Liver (tissue), 9 donors: Measurements from ENCODE around the gene CNPY3. TPM values are rescaled to one million over a fixed set of nuclear protein-coding genes. Genes with fewer than 3 reads are reported as not detected.
A peak's percentile ranks its signal among the peaks of the same experiment; 100 is the strongest.

Experiments
- DNase-seq: peaks from one replicate; pipeline ENCODE4 v3.0.0-alpha.2; 2017; ENCODE audit warnings: low spot score
- H3K27ac ChIP-seq, 2 donors: one replicate each; pipeline ENCODE4 v1.7.0; 2013; ENCODE audit warnings: inconsistent platforms in 2 of 2, low read length in 2 of 2, control low read depth in 1 of 2, low read depth in 1 of 2, mild to moderate bottlenecking in 1 of 2
- H3K27me3 ChIP-seq, 4 donors: one replicate each; pipeline versions ENCODE4 v1.6.1 to v1.7.0; 2013; ENCODE audit warnings: low read length in 3 of 4, inconsistent platforms in 1 of 4, mild to moderate bottlenecking in 1 of 4, moderate library complexity in 1 of 4; ENCODE audit not compliant: control insufficient read depth in 4 of 4, insufficient read depth in 4 of 4
- H3K36me3 ChIP-seq, 4 donors: one replicate each; pipeline versions ENCODE4 v1.6.1 to v1.7.0; 2013; ENCODE audit warnings: low read length in 3 of 4, mild to moderate bottlenecking in 3 of 4, low read depth in 1 of 4, moderate library complexity in 1 of 4; ENCODE audit not compliant: control insufficient read depth in 4 of 4, insufficient read depth in 3 of 4
- H3K4me1 ChIP-seq, 4 donors: one replicate each; pipeline versions ENCODE4 v1.6.1 to v1.7.0; 2013; ENCODE audit warnings: low read length in 3 of 4, mild to moderate bottlenecking in 3 of 4, moderate library complexity in 1 of 4; ENCODE audit not compliant: control insufficient read depth in 4 of 4, insufficient read depth in 4 of 4
- H3K4me3 ChIP-seq, 3 donors: one replicate each; pipeline versions ENCODE4 v1.6.1 to v1.7.0; 2013; ENCODE audit warnings: low read length in 3 of 3, control low read depth in 1 of 3, low read depth in 1 of 3, mild to moderate bottlenecking in 1 of 3
- H3K9ac ChIP-seq, 2 donors: one replicate each; pipeline ENCODE4 v1.7.0; 2013; ENCODE audit warnings: low read length in 2 of 2, mild to moderate bottlenecking in 2 of 2, moderate library complexity in 2 of 2, control low read depth in 1 of 2, low read depth in 1 of 2
- H3K9me3 ChIP-seq, 4 donors: one replicate each; pipeline versions ENCODE4 v1.6.1 to v1.7.0; 2013; ENCODE audit warnings: low read length in 3 of 4; ENCODE audit not compliant: control insufficient read depth in 4 of 4
- ATF3 ChIP-seq: IDR thresholded peaks from 2 replicates; pipeline ENCODE4 v1.6.1; 2016; ENCODE audit warnings: antibody characterized with exemption
- CTCF ChIP-seq: fragments of 150-350 bp; IDR thresholded peaks from 2 replicates; pipeline ENCODE4 v1.5.1; 2017; ENCODE audit warnings: improper control_type of control experiment, low read depth, low read length; ENCODE audit not compliant: missing input control
- EGR1 ChIP-seq, 2 donors: IDR thresholded peaks; 2 replicates each; pipeline ENCODE4 v1.6.1; 2016 to 2018; ENCODE audit warnings: antibody characterized with exemption in 2 of 2, low read depth in 2 of 2
- FOXA1 ChIP-seq: IDR thresholded peaks from 2 replicates; pipeline ENCODE4 v1.6.1; 2016; ENCODE audit warnings: antibody characterized with exemption
- FOXA2 ChIP-seq: IDR thresholded peaks from 2 replicates; pipeline ENCODE4 v1.6.1; 2016; ENCODE audit warnings: antibody characterized with exemption
- GABPA ChIP-seq, 2 donors: IDR thresholded peaks in 1 of 2; conservative IDR thresholded peaks in 1 of 2; 2 replicates each; pipeline ENCODE4 v1.6.1; 2016; ENCODE audit warnings: antibody characterized with exemption in 2 of 2, mild to moderate bottlenecking in 1 of 2, moderate library complexity in 1 of 2
- HNF4A ChIP-seq, 2 donors: conservative IDR thresholded peaks; 2 replicates each; pipeline ENCODE4 v1.6.1; 2016; ENCODE audit warnings: antibody characterized with exemption in 2 of 2, mild to moderate bottlenecking in 2 of 2
- HNF4G ChIP-seq: IDR thresholded peaks from 2 replicates; pipeline ENCODE4 v1.6.1; 2016; ENCODE audit warnings: antibody characterized with exemption
- JUND ChIP-seq, 2 donors: IDR thresholded peaks; 2 replicates each; pipeline ENCODE4 v1.6.1; 2016; ENCODE audit warnings: antibody characterized with exemption in 2 of 2
- MAX ChIP-seq: IDR thresholded peaks from 2 replicates; pipeline ENCODE4 v1.6.1; 2016; ENCODE audit warnings: antibody characterized with exemption
- NR2F2 ChIP-seq: IDR thresholded peaks from 2 replicates; pipeline ENCODE4 v1.6.1; 2016; ENCODE audit warnings: antibody characterized with exemption
- RAD21 ChIP-seq, 2 donors: IDR thresholded peaks; 2 replicates each; pipeline ENCODE4 v1.6.1; 2016; ENCODE audit warnings: antibody characterized with exemption in 2 of 2, mild to moderate bottlenecking in 2 of 2
- RXRA ChIP-seq, 2 donors: IDR thresholded peaks; 2 replicates each; pipeline ENCODE4 v1.6.1; 2017 to 2018; ENCODE audit warnings: antibody characterized with exemption in 2 of 2, mild to moderate bottlenecking in 1 of 2
- SP1 ChIP-seq: IDR thresholded peaks from 2 replicates; pipeline ENCODE4 v1.6.1; 2018; ENCODE audit warnings: antibody characterized with exemption, mild to moderate bottlenecking
- TAF1 ChIP-seq: conservative IDR thresholded peaks from 2 replicates; pipeline ENCODE4 v1.6.1; 2016; ENCODE audit warnings: antibody characterized with exemption, mild to moderate bottlenecking
- YY1 ChIP-seq: IDR thresholded peaks from 2 replicates; pipeline ENCODE4 v1.6.1; 2016; ENCODE audit warnings: antibody characterized with exemption, mild to moderate bottlenecking
- WGBS: extraction: QIAGEN DNeasy Blood & Tissue Kit; methylation state at CpG from one replicate; pipeline ENCODE4 v1.1.7; 2013; 5-methylcytosine and 5-hydroxymethylcytosine counted together
- polyA plus RNA-seq, 2 donors: library from polyadenylated mRNA; stranded (reverse) in 1 of 2; unstranded in 1 of 2; fragments of 200-250 nt in 1 of 2; fragments of >200 nt in 1 of 2; fragmentation: Nextera tagmentation in 1 of 2; extraction: Ambion mirVana in 1 of 2; gene quantifications; one replicate each; pipeline versions ENCODE4 v1.2.1 to v1.2.3, GENCODE V29; 2013 to 2015
- total RNA-seq, 2 donors: library from RNA; depleted of rRNA; stranded (reverse); fragments of >200 nt; gene quantifications; one replicate each; pipeline ENCODE4 v1.2.3, GENCODE V29; 2014
- TF ChIP-seq, protein P1 (sequence below): IDR thresholded peaks from 2 replicates; pipeline ENCODE4 v1.6.1; 2016; ENCODE audit warnings: antibody characterized with exemption, mild to moderate bottlenecking
- TF ChIP-seq, protein P2 (sequence below): IDR thresholded peaks from 2 replicates; pipeline ENCODE4 v1.6.1; 2016; ENCODE audit warnings: antibody characterized with exemption
- donor health status: healthy.
- donor health status: healthy.
- donor health status: healthy.
- donor health status: healthy.
- donor health status: healthy.

The CNPY3 gene
- total and polyA plus RNA-seq, 4 donors = 17.2 to 41.0 (median 27.2) TPM

DNA sequence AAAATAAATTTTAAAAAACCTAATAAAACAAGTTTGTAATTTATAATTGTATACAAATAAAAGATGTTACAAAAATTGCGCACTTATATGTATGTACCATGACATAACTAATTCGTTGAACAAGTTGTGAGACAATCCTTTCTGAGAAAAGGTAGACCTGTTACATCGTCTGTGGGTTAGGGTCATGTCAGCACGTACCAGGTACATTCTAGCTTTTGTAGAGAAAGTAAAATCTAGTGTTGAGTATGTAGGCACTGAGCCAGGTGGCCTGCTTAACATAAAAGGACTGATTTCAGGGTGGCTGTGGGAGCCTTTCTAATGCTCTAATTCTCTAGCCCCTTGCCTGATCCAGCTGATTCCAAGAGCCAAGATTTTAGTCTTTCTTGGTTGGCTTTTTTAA, 39.5 kb upstream of the CNPY3 start:
- Histone ChIP-seq H3K9ac (no peak overlapping the region), H3K27ac (peak overlapping the region; percentile 85 to 87), H3K9me3 (no peaks in the 10 kb centered on the region), H3K4me1 (peaks cover 3 to 15% (median 10%) of the 10 kb centered on the region in 4 donors), H3K36me3 (peaks cover 3 to 17% (median 13%) of the 10 kb centered on the region in 4 donors), H3K27me3 (no peaks in the 10 kb centered on the region), H3K4me3 (peak overlapping the region; percentile 72 to 88 (median 85))
- no peak for TF ChIP-seq TAF1
- TF ChIP-seq RAD21 (IDR thresholded peaks at IDR 0.05) = no peak
- TF ChIP-seq, protein P1, sequence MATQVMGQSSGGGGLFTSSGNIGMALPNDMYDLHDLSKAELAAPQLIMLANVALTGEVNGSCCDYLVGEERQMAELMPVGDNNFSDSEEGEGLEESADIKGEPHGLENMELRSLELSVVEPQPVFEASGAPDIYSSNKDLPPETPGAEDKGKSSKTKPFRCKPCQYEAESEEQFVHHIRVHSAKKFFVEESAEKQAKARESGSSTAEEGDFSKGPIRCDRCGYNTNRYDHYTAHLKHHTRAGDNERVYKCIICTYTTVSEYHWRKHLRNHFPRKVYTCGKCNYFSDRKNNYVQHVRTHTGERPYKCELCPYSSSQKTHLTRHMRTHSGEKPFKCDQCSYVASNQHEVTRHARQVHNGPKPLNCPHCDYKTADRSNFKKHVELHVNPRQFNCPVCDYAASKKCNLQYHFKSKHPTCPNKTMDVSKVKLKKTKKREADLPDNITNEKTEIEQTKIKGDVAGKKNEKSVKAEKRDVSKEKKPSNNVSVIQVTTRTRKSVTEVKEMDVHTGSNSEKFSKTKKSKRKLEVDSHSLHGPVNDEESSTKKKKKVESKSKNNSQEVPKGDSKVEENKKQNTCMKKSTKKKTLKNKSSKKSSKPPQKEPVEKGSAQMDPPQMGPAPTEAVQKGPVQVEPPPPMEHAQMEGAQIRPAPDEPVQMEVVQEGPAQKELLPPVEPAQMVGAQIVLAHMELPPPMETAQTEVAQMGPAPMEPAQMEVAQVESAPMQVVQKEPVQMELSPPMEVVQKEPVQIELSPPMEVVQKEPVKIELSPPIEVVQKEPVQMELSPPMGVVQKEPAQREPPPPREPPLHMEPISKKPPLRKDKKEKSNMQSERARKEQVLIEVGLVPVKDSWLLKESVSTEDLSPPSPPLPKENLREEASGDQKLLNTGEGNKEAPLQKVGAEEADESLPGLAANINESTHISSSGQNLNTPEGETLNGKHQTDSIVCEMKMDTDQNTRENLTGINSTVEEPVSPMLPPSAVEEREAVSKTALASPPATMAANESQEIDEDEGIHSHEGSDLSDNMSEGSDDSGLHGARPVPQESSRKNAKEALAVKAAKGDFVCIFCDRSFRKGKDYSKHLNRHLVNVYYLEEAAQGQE = no peak
- no peak for TF ChIP-seq GABPA (IDR thresholded peaks at IDR 0.05 in 1 of 2, conservative IDR thresholded peaks at IDR 0.05 in 1 of 2)
- TF ChIP-seq ATF3 = no peak
- TF ChIP-seq YY1 = no peak
- TF ChIP-seq HNF4G = no peak
- 57% methylated on average over 4 of the region's 4 CpGs for WGBS
- no peak for DNase-seq

DNA sequence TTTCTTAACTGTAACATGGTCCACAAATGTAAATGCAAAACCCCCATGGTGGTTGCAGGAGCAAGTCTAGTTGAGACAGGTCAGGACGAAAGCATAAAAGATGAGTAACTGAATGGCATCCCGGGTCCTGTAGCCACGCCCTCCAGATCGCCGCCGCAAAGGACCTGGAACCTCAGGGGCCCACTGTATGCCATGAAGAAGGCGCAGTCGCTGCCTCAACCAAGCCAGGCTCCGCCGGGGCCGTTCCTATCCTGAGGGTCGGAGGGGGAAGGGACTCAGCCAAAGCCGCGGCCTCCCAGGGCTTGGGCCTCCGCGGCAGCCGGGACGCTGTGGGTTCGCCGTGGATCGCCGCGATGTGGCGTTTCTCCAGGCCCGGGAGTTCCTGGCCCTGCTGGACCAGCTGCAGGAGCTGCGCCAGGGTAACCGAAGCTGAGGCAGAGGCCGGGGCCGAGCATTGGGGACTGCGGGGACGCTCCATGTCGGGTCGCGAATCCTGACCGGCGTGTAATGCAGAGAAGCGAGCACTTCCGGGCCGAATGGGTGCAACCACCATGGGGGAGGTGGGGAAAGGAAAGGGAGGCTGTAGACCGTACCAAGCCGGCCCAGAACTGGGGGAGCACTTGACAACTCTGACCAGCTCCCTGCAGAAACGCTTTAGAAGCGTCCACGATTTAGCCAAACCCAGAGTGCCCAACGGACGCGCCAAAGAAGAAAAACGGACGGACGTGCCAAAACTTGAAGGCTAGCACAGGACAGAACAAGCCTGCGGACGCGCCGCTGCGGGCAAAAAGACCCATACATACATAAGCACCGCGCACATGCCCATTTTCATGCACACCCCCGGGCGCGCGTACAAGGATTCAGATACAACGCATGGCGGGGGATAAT, 38.7 kb upstream of the CNPY3 start:
- TF ChIP-seq NR2F2 (no peak), HNF4A (conservative IDR thresholded peaks at IDR 0.05) (no peak), CTCF (no peak), TAF1 (peak; percentile 52), FOXA2 (no peak), GABPA (IDR thresholded peaks at IDR 0.05 in 1 of 2, conservative IDR thresholded peaks at IDR 0.05 in 1 of 2) (peak; percentile 58 to 88), YY1 (peak; percentile 88), JUND (IDR thresholded peaks at IDR 0.05) (peak in 1 of 2 donors; percentile 44), HNF4G (no peak), FOXA1 (no peak), RAD21 (IDR thresholded peaks at IDR 0.05) (peak in 1 of 2 donors; percentile 55), ATF3 (peak; percentile 55), SP1 (peak; percentile 69), EGR1 (IDR thresholded peaks at IDR 0.05; ENCODE audit: low read depth in 2 of 2) (no peak), RXRA (IDR thresholded peaks at IDR 0.05) (peak; percentile 39 to 42), MAX (peak; percentile 82)
- TF ChIP-seq, protein P1 = peak; percentile 74
- TF ChIP-seq, protein P2, sequence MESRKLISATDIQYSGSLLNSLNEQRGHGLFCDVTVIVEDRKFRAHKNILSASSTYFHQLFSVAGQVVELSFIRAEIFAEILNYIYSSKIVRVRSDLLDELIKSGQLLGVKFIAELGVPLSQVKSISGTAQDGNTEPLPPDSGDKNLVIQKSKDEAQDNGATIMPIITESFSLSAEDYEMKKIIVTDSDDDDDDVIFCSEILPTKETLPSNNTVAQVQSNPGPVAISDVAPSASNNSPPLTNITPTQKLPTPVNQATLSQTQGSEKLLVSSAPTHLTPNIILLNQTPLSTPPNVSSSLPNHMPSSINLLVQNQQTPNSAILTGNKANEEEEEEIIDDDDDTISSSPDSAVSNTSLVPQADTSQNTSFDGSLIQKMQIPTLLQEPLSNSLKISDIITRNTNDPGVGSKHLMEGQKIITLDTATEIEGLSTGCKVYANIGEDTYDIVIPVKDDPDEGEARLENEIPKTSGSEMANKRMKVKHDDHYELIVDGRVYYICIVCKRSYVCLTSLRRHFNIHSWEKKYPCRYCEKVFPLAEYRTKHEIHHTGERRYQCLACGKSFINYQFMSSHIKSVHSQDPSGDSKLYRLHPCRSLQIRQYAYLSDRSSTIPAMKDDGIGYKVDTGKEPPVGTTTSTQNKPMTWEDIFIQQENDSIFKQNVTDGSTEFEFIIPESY = no peak
- DNase-seq = peak; percentile 88
- H3K27ac ChIP-seq = peak overlapping the region; percentile 85 to 87
- H3K4me3 ChIP-seq = peak overlapping the region; percentile 72 to 88 (median 85)
- H3K4me1 ChIP-seq = peaks cover 3 to 15% (median 10%) of the 10 kb centered on the region in 4 donors
- H3K9me3 ChIP-seq = no peaks in the 10 kb centered on the region
- peak overlapping the region; percentile 45 to 93 for H3K9ac ChIP-seq
- under 1% methylated on average over 63 of the region's 63 CpGs for WGBS
- peaks cover 2 to 10% (median 8%) of the 10 kb centered on the region in 4 donors for H3K36me3 ChIP-seq
- H3K27me3 ChIP-seq = no peaks in the 10 kb centered on the region
